Pancreas (tissue), 10 donors: ENCODE measurements around the gene KRT32. TPM values are rescaled to one million over a fixed set of nuclear protein-coding genes. Genes with fewer than 3 reads are reported as not detected.

Experiments
- ATAC-seq, 4 donors: fragments of 200-7000 bp; cut with Tn5 transposase; one replicate each; pipeline versions ENCODE4 v1.8.0 to v1.9.1; 2020; ENCODE audit warnings: mild to moderate bottlenecking in 4 of 4, moderate library complexity in 4 of 4
- DNase-seq, 6 donors: peaks; one replicate each; pipeline ENCODE4 v3.0.0-alpha.2; 2020
- FAIRE-seq: peaks from 2 replicates; lab custom pipeline; 2012; peaks lifted over from hg19 to GRCh38; lab: Jason Lieb, UNC
- H3K27ac ChIP-seq, 4 donors: fragments of 200-600 bp; sonication (generic); 1 replicate in 3 of 4; 2 replicates in 1 of 4; pipeline versions ENCODE4 v1.5.0 to v1.8.0; 2020
- H3K27me3 ChIP-seq, 4 donors: fragments of 200-600 bp; one replicate each; pipeline ENCODE4 v1.8.0; 2021
- H3K36me3 ChIP-seq, 3 donors: fragments of 200-600 bp; sonication (generic) in 1 of 3; one replicate each; pipeline versions ENCODE4 v1.5.0 to v1.8.0; 2020 to 2021
- H3K4me1 ChIP-seq, 3 donors: fragments of 200-600 bp; one replicate each; pipeline ENCODE4 v1.8.0; 2021
- H3K4me3 ChIP-seq, 4 donors: fragments of 200-600 bp; sonication (generic) in 2 of 4; one replicate each; pipeline versions ENCODE4 v1.5.0 to v1.8.0; 2020 to 2021
- H3K9me3 ChIP-seq, 4 donors: fragments of 200-600 bp; one replicate each; pipeline ENCODE4 v1.8.0; 2021
- WGBS, 2 donors: extraction: QIAGEN DNeasy Blood & Tissue Kit; methylation state at CpG; one replicate each; pipeline ENCODE4 v1.1.7; 2013; 5-methylcytosine and 5-hydroxymethylcytosine counted together
- intact Hi-C, 3 donors: fragments of 100-400 bp; cut with DNase I; formaldehyde crosslinking; loops; one replicate each; pipeline versions ENCODE4 v1.11.1 to v1.14.2; 2022
- polyA plus RNA-seq, 2 donors: library from polyadenylated mRNA; stranded (reverse); fragments of 200-250 nt; gene quantifications; one replicate each; pipeline ENCODE4 v1.2.3, GENCODE V29; 2013
- total RNA-seq, 6 donors: library from RNA; stranded (reverse); fragmentation: NEBNext Ultra II Directional in 4 of 6; extraction: Animal tissue kit (Norgen Biotek cat#: 25700) in 4 of 6; gene quantifications; one replicate each; pipeline versions ENCODE4 v1.2.1 to v1.2.4, GENCODE V29; 2021 to 2023
- TF ChIP-seq, protein P1 (sequence below), 4 donors: fragments of 200-600 bp; sonication (generic) in 3 of 4; IDR thresholded peaks; one replicate each; pipeline versions ENCODE4 v1.5.0 to v1.8.0; 2021; ENCODE audit warnings: antibody characterized with exemption in 4 of 4
- donor health status: healthy with polysubstance abuse.
- donor health status: DM: no; HTN: no; CAD: no; lungs with moderate emphysema.
- donor health status: DM: no; HTN: no; CAD: no.
- donor health status: control.
- donor health status: control.
- donor health status: Bipolar disorder and iron deficiency.
- donor health status: DM: yes; HTN: yes; CAD: no.
- donor health status: DM: no; HTN: no; CAD: no.
- donor health status: DM: no; HTN: no; CAD: no.
- donor health status: DM: yes; HTN: yes; CAD: no.

Gene KRT32
- total and polyA plus RNA-seq, 8 donors = 0.05 TPM; not detected in 7

DNA sequence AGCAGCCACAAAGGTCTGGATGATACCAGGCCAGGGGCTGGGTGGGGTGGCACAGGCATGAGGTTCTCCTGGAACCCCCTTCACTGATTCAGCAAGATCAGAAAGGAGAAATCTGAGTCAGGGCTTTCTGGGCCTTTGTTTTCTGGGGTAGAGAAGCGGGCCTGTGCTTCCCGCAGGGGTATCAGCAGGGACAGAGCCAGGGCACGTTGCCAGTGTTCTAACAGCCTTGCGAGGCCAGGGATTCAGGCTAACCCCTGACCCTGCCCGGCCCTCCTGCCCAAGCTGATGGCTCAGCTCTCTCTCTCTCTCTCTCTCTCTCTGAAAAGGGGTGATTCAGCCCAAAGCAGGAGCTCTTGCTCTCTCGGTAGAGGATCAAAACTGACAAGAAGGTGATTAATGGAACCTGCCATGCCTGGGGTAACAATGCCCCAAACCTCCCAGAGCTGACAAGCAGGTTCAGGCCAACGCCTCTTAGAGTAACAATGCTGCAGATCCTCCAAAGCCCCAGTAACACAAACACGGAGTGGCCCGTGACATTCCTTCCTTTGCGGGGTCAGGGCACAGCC is 40.2 kb upstream of the KRT32 start:
- intact Hi-C loops = no loop called here
- no peak for ATAC-seq
- 33 to 54% methylated on average over 10 of the region's 10 CpGs for WGBS, 2 donors
- Histone ChIP-seq H3K9me3 (no peaks in the 10 kb centered on the region), H3K4me3 (no peak overlapping the region), H3K27me3 (no peaks in the 10 kb centered on the region), H3K4me1 (no peaks in the 10 kb centered on the region), H3K27ac (no peak overlapping the region), H3K36me3 (no peaks in the 10 kb centered on the region)
- no peak for FAIRE-seq
- TF ChIP-seq, protein P1, sequence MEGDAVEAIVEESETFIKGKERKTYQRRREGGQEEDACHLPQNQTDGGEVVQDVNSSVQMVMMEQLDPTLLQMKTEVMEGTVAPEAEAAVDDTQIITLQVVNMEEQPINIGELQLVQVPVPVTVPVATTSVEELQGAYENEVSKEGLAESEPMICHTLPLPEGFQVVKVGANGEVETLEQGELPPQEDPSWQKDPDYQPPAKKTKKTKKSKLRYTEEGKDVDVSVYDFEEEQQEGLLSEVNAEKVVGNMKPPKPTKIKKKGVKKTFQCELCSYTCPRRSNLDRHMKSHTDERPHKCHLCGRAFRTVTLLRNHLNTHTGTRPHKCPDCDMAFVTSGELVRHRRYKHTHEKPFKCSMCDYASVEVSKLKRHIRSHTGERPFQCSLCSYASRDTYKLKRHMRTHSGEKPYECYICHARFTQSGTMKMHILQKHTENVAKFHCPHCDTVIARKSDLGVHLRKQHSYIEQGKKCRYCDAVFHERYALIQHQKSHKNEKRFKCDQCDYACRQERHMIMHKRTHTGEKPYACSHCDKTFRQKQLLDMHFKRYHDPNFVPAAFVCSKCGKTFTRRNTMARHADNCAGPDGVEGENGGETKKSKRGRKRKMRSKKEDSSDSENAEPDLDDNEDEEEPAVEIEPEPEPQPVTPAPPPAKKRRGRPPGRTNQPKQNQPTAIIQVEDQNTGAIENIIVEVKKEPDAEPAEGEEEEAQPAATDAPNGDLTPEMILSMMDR (IDR thresholded peaks at IDR 0.05) = no peak
- peak in 1 of 6 donors; percentile 21 for DNase-seq

DNA sequence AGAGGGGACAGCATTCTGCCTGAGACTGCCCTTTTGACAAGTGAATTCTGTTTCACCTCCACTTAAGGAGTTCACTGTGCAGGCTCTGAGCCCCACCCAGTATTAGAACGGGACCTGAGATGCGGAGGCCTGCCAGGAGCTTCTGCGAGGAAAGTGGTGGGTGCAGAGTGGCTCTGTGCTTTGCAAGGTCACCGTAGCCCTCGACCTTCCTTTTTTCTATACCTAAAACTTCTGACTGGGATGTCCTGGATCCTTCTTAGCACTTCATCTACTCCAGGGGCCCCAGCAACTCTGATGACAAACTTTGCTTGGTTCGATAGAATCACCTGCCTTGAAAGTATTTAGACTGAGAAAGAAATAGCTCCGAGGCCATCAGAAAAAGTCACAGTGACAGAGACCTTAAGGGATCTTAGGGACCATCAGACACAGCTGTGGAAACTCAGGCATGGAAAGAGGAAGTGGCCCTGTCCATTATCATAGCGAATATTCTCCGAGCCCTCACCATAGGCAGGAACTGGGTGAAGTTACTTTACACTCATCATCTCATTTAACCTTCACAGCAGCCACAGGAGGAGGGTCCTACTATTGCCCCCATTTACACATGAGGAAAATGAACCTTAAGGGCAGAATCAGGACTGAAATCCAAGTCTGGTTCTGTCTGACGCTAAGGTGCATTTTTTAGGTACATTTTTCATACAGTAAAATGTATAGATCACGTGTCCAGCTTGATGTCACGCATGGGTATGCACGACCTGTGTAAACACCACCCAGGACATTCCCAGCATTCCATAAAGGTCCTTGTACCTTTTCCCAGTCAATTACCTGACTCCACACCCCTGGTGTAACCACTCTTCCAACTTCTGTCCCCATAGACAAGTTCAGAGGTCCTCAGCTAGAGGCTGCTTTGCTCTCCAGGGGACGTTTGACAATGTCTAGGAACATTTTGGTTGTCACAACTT is 38.9 kb upstream of the KRT32 start:
- no peak for DNase-seq
- no peaks in the 10 kb centered on the region for H3K27me3 ChIP-seq
- no peak for ATAC-seq
- no peak for FAIRE-seq
- 59 to 62% methylated on average over 14 of the region's 14 CpGs for WGBS, 2 donors
- intact Hi-C loops = no loop called here
- TF ChIP-seq, protein P1 (IDR thresholded peaks at IDR 0.05) = no peak
- no peak overlapping the region for H3K27ac ChIP-seq
- no peaks in the 10 kb centered on the region for H3K36me3 ChIP-seq
- no peaks in the 10 kb centered on the region for H3K9me3 ChIP-seq
- no peaks in the 10 kb centered on the region for H3K4me1 ChIP-seq
- H3K4me3 ChIP-seq = no peak overlapping the region

DNA sequence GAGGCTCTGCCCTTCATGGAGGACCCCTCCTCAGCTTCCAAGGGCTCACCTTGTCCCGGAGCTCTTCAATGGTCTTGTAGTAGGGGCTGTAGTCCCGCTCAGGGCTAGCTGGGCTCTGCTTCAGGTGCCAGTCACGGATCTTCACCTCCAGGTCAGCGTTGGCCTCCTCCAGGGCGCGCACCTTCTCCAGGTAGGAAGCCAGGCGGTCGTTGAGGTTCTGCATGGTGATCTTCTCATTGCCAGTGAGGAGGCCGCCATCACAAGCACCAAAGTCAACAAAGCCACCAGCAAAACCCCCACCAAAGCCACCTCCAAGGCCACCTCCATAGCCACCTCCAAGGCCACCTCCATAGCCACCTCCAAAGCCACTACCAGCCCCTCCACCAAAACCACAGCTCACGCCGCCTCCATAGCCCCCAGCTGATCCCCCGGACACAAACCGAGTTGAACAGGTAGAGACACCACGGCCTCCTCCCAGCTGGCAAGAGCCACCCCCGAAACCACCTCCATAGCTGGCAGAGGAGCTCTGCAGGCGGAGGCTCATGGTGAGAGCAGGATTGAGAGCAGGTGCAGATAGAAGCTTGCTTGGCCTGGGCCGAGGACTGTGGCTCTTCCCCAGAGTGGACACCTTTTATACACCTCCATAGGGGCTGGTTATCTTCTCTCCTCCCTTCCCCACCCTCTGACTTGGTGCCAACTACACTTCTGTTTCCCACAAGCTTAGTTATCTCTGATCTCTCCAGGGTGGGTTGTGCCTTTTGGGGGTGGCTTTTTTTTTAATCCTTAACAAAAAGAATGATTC is 38.0 kb upstream of the KRT32 start, which contains the start of gene KRT13:
Gene KRT13, minus strand, starts transcription at position 606 of the 802 bp plus-strand sequence. Its CDS starts 62 bp downstream, at position 544.
- no peak within 1 kb of the TSS for H3K27ac ChIP-seq
- H3K27me3 ChIP-seq = no peaks in the 10 kb centered on the region
- 77 to 87% methylated on average over 17 of the region's 17 CpGs for WGBS, 2 donors
- H3K4me3 ChIP-seq = no peak within 1 kb of the TSS
- FAIRE-seq (no peak), ATAC-seq (no peak), DNase-seq (peak in 1 of 6 donors; percentile 8)
- TF ChIP-seq, protein P1 (IDR thresholded peaks at IDR 0.05) = no peak
- H3K4me1 ChIP-seq = no peaks in the 10 kb centered on the region
- intact Hi-C loops = no loop called here
- H3K36me3 ChIP-seq = no peaks in the 10 kb centered on the region
- H3K9me3 ChIP-seq = no peaks in the 10 kb centered on the region

DNA sequence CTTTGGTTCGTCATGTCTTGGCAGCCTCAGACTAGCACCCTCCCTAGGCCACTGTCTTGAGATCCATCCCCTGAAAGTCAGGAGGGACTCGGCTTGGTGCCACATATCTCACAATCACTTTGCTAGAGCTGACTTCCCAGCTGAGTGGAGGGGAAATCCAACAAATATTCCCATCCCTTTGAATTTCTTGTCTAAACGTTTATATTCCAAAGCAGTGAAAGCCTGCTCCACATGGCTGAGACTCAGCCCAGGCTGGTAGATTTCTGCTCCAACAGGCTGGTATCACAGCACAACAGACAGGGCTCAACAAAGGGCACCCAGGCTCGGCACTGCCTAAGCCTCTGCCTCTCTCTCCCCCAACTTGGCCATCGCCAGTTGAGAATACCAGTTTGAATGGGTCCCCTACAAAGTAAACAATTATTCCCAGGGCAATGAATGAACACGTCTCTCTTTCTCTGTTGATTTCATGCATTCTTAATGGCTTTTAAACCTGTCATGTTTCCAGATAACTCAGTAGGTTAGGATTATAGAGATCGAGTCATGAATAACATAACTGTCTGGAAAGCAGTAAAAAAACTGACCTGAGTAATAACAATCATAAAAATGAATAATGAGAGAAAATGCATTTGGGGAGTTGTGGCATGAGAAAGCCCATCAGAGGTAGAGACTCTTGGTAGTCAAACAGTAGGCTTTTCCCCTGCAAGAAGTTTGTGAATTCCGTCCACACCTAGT is 37.2 kb upstream of the KRT32 start:
- Histone ChIP-seq H3K36me3 (no peaks in the 10 kb centered on the region), H3K4me1 (no peaks in the 10 kb centered on the region), H3K4me3 (no peak overlapping the region), H3K27ac (no peak overlapping the region), H3K27me3 (no peaks in the 10 kb centered on the region), H3K9me3 (no peaks in the 10 kb centered on the region)
- DNase-seq (peak in 1 of 6 donors; percentile 1), FAIRE-seq (no peak), ATAC-seq (no peak)
- 48 to 51% methylated on average over 8 of the region's 8 CpGs for WGBS, 2 donors
- intact Hi-C loops = no loop called here
- TF ChIP-seq, protein P1 (IDR thresholded peaks at IDR 0.05) = no peak
